ENCODE measurements around the gene ANKRD63.

Gene ANKRD63

GRCh38 chr15:40249477-40250303 is 33.2 kb downstream of the ANKRD63 start:
- H3K4me1 ChIP-seq (ENCODE audit: control insufficient read depth in 1 of 2, insufficient read depth in 1 of 2, low read depth in 1 of 2, low read length in 1 of 2), result peaks cover 11 to 17% of the 10 kb centered on the region in 2 experiments
- H3K4me3 ChIP-seq (ENCODE audit: low read depth in 1 of 2, low read length in 1 of 2), result no peak overlapping the region
- H3K27me3 ChIP-seq, result peaks cover 60% of the 10 kb centered on the region
- H3K27ac ChIP-seq, result no peak overlapping the region
- TF ChIP-seq CTCF (IDR thresholded peaks at IDR 0.05), result no peak
- no peaks in the 10 kb centered on the region for H3K9me3 ChIP-seq
- no peaks in the 10 kb centered on the region for H3K36me3 ChIP-seq

- H3K27me3 ChIP-seq, result peaks cover 45% of the 10 kb centered on the region
- H3K27ac ChIP-seq, result no peak overlapping the region
- H3K9me3 ChIP-seq, result no peaks in the 10 kb centered on the region
- peaks cover 10 to 13% of the 10 kb centered on the region in 2 experiments for H3K4me1 ChIP-seq (ENCODE audit: control insufficient read depth in 1 of 2, insufficient read depth in 1 of 2, low read depth in 1 of 2, low read length in 1 of 2)
- no peak for TF ChIP-seq CTCF (IDR thresholded peaks at IDR 0.05)
- H3K36me3 ChIP-seq, result no peaks in the 10 kb centered on the region
- H3K4me3 ChIP-seq (ENCODE audit: low read depth in 1 of 2, low read length in 1 of 2), result no peak overlapping the region
Measured at GRCh38 chr15:40248006-40248783, 34.7 kb downstream of the ANKRD63 start.

- peaks cover 3 to 6% of the 10 kb centered on the region in 2 experiments for H3K4me1 ChIP-seq (ENCODE audit: control insufficient read depth in 1 of 2, insufficient read depth in 1 of 2, low read depth in 1 of 2, low read length in 1 of 2)
- H3K4me3 ChIP-seq (ENCODE audit: low read depth in 1 of 2, low read length in 1 of 2), result no peak overlapping the region
- no peaks in the 10 kb centered on the region for H3K9me3 ChIP-seq
- H3K27me3 ChIP-seq, result peaks cover 38% of the 10 kb centered on the region
- no peak for TF ChIP-seq CTCF (IDR thresholded peaks at IDR 0.05)
- no peak overlapping the region for H3K27ac ChIP-seq
- no peaks in the 10 kb centered on the region for H3K36me3 ChIP-seq
Measured at GRCh38 chr15:40247406-40247971, 35.4 kb downstream of the ANKRD63 start.

GRCh38 chr15:40246496-40247280 is 36.2 kb downstream of the ANKRD63 start:
- no peaks in the 10 kb centered on the region for H3K36me3 ChIP-seq
- H3K27ac ChIP-seq, result no peak overlapping the region
- no peaks in the 10 kb centered on the region for H3K9me3 ChIP-seq
- peaks cover 30% of the 10 kb centered on the region for H3K27me3 ChIP-seq
- no peak for TF ChIP-seq CTCF (IDR thresholded peaks at IDR 0.05)
- no peaks in the 10 kb centered on the region for H3K4me1 ChIP-seq (ENCODE audit: control insufficient read depth in 1 of 2, insufficient read depth in 1 of 2, low read depth in 1 of 2, low read length in 1 of 2)
- no peak overlapping the region for H3K4me3 ChIP-seq (ENCODE audit: low read depth in 1 of 2, low read length in 1 of 2)

All from neutrophil (primary cell).